ENCODE results near the gene RAVER2.
"Not testable (repeated sequence)": the region's sequence is repeated elsewhere in the genome, so short reads cannot be mapped to it uniquely, and the experiment has no call there.

Gene RAVER2

GRCh38 chr1:64809309-64809708 is 64.4 kb downstream of the RAVER2 start:
- DNase-seq (ENCODE audit: low read depth, low spot score): no peak

GRCh38 chr1:64810001-64810400 is 65.1 kb downstream of the RAVER2 start:
- DNase-seq (ENCODE audit: low read depth, low spot score): no peak

DNA sequence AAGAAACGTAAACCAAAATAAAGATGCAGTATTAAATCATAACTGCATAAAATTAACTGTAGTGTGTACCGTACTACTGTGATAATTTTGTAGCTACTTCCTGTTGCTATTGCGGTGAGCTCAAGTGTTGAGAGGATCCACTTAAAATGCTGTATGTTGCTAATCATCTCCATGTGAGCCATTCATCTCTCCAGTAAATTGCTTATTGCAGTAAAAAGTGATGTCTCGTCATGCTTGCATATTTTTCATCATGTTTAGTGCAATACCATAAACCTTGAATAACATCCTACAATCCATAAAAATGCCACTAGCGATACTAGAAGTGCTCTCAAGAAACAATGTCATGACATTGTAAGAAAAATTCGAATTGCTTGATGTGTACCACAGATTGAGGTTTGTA is 66.3 kb downstream of the RAVER2 start:
- no peak for DNase-seq (ENCODE audit: low read depth, low spot score)

DNA sequence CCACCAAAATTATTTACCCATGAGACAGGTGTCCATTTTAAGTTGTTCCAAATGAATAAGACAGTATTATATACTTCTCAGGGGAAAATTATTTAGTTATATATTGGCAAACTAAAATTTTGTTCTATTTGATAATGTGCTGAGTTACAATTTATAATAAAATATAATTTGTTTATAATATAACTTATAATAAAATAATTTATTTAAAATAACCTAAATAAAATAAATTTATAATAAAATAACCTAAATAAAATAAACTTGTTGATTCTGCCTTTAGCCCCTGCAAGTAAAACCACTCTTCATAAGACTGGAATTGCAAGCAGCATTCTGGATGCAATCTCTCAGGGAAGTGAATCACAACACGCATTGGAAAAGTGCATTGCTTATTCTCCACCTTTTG is 69.6 kb downstream of the RAVER2 start:
- no peak for DNase-seq (ENCODE audit: low read depth, low spot score)

- not testable (repeated sequence) for DNase-seq (ENCODE audit: low read depth, low spot score)
Observed at GRCh38 chr1:64817364-64817763, 72.5 kb downstream of the RAVER2 start.

- DNase-seq (ENCODE audit: low read depth, low spot score): not testable (repeated sequence)
Observed at GRCh38 chr1:64820572-64820971, 75.7 kb downstream of the RAVER2 start.

DNA sequence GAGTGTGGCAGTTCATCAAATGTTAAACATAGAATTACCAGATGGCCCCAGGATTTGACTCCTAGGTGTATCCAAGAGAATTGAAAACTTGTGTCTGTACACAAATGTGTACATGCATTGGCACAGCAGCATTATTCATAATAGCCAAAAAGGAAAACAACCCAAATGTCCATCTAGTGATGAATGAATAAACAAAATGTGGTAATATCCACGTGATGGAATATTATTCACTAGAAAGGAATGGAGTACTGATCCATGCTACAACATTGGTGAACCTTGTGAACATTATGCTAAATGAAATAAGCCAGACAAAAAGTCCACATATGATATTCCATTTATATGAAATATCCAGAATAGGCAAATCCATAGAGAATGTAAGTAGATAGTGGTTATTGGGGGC is 77.7 kb downstream of the RAVER2 start:
- DNase-seq (ENCODE audit: low read depth, low spot score): no peak

- DNase-seq (ENCODE audit: low read depth, low spot score): peak; percentile 19
Observed at GRCh38 chr1:64823691-64824476, 79.0 kb downstream of the RAVER2 start.

GRCh38 chr1:64826991-64827390 is 82.1 kb downstream of the RAVER2 start:
- DNase-seq (ENCODE audit: low read depth, low spot score): no peak

GRCh38 chr1:64828829-64829228 is 84.0 kb downstream of the RAVER2 start:
- DNase-seq (ENCODE audit: low read depth, low spot score): no peak

DNA sequence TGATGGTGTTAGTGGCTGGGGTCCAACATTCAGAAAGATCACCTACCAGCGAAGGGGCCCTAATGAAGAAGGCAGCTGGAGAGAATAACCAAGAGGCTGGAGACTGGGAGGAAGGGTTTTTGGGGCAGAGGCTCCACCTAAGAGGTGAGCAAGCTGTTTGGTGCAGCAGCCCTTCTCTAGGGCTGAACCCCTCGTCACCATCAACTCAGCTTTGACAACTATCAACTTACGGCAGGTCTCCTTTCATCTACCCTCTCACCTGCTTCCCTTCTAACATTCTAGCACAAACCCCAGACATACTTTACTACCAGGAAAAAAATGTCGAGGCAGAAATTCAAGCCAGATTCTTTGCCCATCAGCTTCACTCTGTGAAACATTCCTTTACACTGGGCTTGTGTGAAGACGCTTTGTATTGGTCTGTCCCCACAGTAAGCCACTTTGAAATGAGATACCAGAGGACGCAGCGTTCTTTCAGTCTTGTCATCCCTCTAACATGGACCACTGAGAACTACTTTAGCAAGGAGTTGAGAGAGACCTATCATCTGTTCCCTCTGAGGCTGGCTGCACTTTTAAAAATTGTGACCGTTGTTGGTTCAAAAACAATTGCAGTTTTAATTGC is 84.6 kb downstream of the RAVER2 start:
- no peak for DNase-seq (ENCODE audit: low read depth, low spot score)

DNA sequence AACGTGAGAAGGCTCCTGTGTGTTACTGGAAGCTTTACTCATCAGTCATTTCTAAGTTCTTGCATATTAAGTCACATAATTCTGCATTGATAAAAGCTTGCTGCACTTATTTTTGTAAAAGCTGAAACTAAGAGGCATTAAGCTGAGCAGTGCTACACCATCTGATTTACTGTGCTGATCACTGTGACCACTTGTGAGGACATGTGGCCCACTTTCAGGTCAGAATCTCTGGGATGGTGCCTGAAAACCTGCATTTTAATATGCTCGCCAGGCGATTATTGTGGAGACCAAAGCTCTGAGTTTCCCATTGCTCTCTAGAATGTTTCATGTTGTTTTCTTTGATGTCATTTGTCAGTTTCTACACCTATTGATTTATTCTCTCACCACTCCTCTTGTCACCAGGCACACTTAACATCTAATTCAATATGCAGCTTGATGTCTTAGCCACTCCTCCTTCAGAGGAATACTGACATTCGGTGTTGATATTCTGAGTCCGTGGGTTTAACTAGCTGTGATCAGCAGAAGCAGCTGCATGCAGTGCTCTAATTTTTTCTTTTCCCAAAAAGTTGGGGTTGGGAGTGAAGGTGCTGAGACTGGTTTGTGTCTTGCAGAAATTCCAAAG is 85.3 kb downstream of the RAVER2 start:
- no peak for DNase-seq (ENCODE audit: low read depth, low spot score)

DNA sequence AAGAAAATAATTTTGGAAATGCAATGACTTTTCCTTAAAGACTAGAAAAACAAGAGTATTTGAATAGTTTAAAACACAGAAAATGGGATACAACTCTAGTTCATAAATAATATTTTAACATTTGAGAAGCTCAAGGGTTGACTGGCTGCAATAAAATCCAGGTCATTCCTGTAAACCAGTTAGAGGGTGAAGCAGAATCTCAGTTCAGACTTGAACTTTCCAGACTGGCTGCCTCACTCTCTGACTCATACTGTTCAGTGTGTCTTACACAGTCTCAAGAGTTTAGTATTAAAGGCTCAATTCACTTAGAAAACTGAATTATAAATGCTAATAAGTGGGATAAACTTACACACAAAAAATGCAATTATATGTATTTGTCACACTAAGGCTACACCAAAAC is 89.9 kb downstream of the RAVER2 start:
- DNase-seq (ENCODE audit: low read depth, low spot score): no peak

GRCh38 chr1:64836802-64837201 is 91.9 kb downstream of the RAVER2 start:
- DNase-seq (ENCODE audit: low read depth, low spot score): no peak

DNA sequence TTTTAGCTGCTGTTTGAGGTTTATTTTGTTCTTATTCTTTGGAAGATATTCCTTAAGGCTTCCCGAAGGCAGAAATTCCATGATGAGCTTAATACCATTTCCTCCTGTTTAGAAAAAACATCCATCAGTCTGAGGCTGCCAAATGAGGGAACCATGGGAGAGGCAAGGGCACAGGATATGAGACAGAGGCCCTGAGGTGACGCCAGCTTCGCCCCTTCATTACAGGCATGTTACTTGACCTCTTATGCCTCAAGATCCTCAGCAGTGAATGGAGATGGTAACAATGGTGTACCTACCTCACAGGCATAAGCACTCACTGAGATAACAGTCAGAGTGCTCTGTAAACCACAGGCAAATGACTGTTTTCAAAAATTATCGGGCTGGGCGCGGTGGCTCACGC is 93.6 kb downstream of the RAVER2 start:
- DNase-seq (ENCODE audit: low read depth, low spot score): no peak

DNA sequence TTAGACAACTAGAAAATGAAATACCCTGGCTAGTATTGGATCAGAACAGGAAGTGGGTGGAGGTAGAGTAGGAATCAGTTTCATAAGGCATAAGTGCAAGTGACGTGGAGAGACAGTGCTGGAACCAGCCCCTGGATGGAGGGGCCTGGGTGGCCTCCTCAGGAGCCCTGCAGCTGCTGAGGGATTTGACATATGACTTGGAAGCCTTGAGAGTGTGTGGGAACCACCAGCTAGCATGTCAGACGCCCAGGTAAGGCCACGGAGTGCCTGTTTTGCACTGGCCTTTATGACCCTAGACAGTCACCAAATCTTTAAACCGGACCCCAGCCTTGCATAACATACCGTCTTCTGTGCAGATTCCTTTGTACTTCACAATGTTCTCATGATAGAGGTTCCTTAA is 94.4 kb downstream of the RAVER2 start:
- DNase-seq (ENCODE audit: low read depth, low spot score): no peak

- no peak for DNase-seq (ENCODE audit: low read depth, low spot score)
Observed at GRCh38 chr1:64839732-64840405, 95.0 kb downstream of the RAVER2 start.

GRCh38 chr1:64841330-64842065 is 96.6 kb downstream of the RAVER2 start:
- DNase-seq (ENCODE audit: low read depth, low spot score): no peak

- no peak for DNase-seq (ENCODE audit: low read depth, low spot score)
Observed at GRCh38 chr1:64842224-64842623, 97.3 kb downstream of the RAVER2 start.

DNA sequence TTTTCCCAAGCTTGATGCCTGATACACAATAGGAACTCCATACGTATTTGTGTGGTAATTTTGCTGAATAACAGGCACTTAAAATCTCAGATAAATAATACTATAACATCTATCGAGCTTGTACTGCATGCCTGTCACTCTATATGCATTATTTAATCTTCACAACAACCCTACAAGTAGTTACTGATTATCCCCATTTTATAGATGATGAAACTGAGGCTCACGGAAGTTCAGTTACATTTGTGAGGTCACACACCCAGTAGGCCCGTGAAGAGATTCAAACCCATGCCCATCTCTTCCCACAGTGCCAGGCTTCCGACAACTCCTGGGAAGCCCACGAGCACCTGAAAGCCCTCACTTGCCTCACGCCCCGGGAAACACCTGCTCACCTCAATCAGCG is 98.8 kb downstream of the RAVER2 start:
- DNase-seq (ENCODE audit: low read depth, low spot score): no peak

DNA sequence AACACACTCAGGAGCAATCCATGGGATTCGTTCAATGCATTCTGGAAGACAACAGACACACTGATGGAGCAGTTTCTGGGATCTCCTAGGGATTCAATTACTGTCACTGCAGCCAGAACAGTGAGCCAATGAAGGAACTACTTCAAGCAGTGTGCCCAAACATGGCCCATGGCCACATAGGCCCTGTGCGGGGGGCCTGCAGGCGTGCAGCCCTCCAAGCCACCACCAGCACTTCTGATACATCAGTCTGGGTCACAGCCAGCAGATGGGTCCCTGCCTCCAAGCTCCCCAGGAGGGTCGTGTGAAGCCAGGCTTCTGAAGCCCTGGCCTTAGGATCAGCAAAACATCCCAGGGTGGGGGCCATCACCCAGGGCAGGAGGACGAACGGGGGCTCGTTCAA is 99.3 kb downstream of the RAVER2 start:
- no peak for DNase-seq (ENCODE audit: low read depth, low spot score)

DNA sequence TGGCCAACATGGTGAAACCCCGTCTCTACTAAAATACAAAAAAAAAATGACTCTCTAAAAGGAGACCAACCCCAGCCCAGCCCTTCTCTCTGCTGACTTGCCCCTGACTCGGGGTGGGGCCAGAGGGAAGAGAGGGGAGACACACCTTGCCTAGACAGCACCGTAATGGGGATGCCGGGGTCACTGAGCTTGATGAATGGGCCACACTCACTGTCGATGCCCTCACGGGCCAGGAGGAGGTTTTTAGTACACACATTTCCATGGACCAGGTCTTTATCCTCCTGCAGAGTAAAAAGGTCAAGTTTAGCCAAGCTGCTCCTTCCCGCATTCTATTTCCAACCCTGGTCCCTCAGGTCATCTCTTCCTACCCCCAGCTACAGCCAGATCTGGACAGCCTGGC is 99.7 kb downstream of the RAVER2 start:
- no peak for DNase-seq (ENCODE audit: low read depth, low spot score)

Data from activated CD4-positive, CD25-positive, alpha-beta regulatory T cell treated with anti-CD3 and anti-CD28 coated beads, Interleukin-2, amount 50 U/mL, for 16 hours (primary cell).